ENCODE data around the gene SF3B3.
"Not testable (repeated sequence)": the region's sequence is repeated elsewhere in the genome, so short reads cannot be mapped to it uniquely, and the experiment has no call there.

SF3B3 gene

DNA sequence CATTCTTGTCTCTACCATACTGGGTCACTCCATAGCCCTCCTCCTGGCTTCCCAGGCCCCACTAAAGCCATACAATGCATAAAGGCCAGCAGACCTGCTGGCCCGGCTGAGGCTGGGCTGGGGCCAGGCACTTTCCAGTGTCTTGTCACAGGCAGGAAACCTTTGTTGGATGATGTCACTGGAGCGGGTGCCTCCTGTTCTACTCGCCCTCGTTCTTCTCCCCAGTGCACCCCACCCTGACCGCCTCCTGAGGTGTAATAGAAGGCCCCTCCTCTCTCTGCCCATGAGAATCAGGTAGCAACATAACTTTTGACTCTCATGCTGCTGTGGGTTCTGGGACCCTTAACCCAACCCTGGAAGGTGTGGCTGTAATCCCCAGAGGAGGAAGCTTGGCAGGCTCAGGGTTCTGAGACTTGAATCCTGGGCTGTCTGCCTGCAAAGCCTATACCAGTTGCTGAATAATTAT is 68.5 kb downstream of the SF3B3 start:
- DNase-seq, result no peak

DNA sequence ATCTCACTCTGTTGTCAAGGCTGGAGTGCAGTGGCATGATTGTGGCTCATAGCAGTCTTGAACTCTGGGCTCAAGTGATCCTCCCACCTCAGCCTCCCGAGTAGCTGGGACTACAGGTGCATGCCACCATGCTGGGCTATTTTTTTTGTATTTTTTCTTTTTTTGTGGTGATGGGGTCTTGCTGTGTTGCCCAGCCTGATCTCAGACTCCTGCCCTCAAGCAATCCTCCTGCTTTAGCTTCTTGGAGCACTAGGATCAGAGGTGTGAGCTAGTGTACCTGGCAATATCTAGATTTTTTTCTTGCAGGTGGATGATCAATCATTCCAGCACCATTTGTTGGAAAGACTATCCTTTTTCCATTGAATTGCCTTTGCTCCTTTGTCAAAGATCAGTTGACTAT is 69.9 kb downstream of the SF3B3 start:
- no peak for DNase-seq

DNA sequence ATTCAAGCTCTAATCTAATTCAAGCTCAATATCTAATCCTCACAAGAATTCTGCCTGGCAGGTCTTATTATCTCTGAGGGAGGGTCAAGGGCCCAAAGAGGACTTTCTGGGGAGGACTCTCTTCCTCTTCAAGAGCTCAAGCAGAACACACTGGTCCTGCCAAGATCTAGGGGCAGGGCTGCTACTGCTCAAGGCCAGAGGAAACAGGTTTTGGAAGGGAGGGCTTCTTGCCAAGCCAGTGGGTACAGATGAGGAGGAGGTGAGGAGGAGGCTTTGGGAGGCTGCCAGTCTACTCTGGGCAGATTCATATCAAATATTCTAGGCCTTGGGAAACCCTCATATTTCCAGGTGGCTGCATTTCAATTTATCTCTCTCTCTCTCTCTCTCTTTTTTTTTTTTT is 71.0 kb downstream of the SF3B3 start:
- DNase-seq, result no peak

DNA sequence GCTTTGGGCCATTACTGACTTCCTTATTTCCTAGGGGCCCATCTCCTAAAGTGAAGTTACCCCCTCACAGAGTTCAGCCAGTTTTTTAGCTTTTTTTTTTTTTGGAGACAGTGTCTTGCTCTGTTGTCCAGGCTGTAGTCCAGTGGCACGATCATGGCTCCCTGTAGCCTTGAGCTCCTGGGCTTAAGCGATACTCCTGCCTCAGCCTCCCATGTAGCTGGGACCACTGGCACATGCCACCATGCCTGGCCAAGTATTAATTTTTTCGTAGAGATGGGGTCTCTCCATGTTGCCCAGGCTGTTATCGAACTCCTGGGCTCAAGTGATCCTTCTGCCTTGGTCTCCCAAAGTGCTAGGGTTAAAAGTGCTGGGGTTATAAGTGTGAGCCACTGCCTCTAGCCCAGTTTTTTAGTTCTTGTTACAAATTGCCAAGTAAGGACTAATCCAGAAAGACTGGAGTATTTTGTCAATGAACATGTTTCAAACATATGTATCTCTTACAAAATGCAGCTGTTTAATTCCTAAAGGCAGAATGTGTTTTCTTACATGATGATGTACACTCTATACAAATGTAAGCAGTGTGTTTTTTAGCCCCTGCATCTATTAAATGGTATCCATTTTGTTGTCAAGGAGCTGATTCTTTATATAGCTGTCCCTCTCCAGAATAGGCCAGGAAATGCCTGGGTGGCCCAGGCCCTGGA is 73.7 kb downstream of the SF3B3 start:
- DNase-seq, result no peak

DNA sequence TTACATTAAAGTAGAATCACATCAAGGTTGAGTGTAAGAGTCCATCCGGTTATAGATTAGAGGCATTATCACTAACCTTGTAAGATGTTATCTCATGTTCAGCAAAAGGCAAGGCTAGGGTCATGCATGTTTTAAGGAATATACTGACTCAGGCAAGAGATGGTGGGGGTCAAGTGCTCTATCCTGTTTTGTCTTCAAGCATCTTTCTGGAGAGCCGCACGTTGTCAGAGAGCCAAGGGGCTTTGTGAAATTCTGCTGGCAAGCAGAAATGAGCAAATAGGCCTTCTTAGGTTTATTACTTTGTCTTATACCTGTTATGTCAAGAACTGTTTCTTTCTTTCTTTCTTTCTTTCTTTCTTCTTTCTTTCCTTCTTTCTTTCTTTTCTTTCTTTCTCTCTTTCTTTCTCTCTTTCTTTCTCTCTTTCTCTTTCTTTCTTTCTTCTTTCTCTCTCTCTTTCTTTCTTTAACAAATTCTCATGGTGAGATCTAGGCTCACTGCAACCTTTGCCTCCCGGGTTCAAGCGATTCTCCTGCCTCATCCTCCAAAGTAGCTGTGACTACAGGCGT is 75.4 kb downstream of the SF3B3 start:
- no peak for DNase-seq

DNA sequence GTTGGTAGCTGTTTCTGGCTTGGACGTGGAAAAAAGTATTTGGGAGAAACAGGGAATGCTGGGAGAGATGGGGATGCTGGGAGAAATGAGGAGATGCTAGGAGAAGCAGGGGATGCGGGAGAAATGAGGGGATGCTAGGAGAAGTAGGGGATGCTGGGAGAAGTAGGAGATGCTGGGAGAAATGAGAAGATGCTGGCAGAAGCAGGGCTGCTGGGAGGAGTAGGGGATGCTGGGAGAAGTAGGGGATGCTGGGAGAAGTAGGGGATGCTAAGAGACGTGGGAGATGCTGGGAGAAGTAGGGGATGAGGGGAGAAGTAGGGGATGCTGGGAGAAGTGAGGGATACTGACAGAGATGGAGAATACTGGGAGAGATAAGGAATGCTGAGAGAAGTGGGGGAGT is 77.1 kb downstream of the SF3B3 start:
- no peak for DNase-seq

DNA sequence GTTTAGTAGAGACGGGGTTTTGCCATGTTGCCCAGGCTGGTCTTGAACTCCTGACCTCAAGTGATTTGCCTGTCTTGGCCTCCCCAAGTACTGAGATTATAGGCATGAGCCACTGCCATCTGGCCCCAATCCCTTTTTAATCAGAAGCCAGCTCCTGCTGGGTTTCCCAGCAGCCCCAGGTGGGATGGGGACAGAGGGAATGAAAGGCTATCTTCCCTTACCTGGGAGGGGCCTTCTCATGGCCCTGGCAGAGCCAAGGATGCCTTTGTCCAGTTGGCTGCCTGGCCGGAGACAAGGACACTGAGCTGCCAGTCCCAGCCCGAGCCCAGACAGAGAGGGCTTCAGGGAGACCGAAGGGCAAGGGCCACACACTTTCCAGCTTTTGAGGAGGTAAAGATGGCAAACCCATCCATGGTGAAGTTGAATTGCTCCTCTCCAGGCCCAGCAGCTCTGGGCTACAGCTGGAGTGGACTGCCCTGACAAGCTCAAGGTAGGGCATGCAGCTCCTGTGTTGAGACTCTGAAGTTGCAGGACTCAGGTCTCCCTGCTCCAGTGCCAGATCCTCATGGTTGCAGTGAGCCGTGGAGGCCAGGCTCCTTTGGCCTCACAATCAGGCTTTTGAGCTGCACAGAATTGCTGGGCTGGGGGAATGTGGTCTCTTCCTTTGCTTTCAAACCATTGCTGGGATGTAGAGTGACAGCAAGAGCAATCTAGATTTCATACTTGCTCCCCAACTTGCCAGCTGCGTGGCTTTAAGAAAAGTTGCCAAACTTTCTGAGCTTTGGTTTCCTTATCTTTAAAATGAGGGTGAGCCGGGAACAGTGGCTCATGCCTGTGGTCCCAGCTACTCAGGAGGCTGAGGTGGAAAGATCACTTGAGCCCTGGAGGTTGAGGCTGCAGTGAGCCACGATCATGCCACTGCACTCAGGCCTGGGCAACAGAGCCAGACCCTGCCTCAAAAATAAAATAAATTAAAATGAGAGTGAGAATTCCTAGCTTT is 78.3 kb downstream of the SF3B3 start:
- DNase-seq, result no peak

DNA sequence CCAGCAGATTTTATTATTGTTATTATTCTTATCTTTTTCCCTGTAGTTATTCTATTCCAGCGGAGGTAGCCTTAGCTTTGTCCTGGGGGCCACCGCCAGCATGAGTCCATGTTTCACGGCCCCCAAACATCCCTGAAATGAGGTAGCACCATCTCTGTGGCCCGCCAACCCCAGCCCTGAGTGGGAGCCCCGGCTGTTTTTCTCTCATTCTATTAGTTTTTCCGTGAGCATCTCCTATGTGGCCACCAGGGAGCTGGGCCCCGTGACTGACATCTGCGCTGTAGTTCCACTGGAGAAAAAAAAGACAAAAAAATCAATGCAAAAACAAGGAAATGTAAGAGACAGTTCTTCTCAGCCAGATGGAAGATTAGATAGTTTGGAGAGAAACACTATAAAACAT is 79.2 kb downstream of the SF3B3 start:
- no peak for DNase-seq

DNA sequence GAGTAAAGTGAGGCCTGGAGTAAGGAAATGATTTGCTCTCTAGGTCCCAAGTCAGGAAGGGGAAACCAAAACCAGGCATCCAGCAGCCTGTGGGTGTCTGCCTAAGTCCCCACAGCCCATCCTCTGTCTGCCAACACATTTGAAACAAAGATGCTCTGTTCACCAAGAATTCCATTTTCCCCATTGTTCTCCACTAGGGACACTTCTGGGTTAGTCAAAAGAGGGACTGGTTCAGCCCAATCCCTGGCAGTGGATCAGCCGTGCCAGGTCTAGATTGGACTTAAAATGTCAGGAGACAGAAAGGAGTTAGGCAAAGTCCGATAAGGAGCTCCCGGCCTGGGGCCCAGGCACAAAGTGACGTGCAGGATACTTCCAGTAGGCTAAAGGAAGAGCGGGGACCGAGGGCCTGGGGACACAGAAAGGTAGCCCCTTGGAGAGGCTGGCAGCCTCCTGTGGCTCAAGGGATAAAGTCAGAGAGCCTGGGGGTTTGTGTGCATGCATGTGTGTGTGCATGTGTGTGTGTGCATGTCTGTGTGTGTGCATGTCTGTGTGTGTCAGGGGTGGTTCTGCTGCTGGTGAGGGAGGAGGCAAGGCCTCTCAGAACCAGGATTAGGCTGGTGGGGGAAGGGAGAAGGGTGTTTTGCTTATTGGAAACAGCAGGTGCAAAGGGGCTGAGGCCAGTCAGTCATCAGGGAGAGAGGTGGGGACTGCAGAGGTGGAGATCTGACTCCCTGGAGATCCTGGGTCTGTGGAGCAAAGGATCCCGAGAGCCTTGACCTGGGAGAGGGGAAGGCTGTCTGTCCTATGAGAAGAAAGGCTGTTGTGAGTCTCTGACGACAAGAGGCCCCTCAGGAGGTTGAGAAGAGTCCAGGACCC is 81.0 kb downstream of the SF3B3 start:
- no peak for DNase-seq

DNA sequence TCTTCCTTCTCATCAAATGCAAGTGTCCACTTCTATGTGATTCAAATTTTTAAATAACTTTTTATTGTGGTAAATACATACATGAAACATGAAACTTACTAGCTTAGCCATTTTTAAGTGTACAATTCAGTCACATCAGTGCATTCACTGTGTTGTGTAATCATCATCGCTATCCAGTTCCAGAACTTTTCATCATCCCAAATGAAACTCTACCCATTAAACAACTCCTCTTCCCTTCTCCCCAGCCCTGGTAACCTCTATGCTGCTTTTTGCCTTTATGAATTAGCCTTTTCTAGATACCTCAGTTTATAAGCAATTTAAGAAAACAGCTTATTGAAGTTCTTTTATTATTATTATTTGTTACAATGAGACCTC is 81.7 kb downstream of the SF3B3 start:
- DNase-seq, result no peak

DNA sequence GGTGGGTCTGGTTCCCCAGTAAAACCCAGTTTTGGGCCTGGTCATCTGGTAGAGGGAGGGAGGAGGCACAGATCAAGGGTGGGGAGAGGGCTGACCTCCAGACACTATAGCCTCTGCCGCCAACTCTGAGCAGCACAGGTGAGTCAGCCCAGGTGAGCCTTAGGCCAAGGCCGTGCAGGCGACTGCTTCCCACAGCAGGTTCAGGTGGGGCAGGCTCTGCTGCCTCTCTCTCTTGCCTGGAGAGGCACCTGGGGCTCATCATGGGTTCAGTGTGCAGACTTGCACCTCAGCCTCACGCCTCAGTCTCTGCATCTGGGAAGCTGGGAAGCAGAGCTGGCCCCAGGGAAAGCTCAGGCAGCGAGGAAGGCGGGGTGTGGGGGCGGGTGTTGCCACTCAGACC is 84.9 kb downstream of the SF3B3 start:
- no peak for DNase-seq

DNA sequence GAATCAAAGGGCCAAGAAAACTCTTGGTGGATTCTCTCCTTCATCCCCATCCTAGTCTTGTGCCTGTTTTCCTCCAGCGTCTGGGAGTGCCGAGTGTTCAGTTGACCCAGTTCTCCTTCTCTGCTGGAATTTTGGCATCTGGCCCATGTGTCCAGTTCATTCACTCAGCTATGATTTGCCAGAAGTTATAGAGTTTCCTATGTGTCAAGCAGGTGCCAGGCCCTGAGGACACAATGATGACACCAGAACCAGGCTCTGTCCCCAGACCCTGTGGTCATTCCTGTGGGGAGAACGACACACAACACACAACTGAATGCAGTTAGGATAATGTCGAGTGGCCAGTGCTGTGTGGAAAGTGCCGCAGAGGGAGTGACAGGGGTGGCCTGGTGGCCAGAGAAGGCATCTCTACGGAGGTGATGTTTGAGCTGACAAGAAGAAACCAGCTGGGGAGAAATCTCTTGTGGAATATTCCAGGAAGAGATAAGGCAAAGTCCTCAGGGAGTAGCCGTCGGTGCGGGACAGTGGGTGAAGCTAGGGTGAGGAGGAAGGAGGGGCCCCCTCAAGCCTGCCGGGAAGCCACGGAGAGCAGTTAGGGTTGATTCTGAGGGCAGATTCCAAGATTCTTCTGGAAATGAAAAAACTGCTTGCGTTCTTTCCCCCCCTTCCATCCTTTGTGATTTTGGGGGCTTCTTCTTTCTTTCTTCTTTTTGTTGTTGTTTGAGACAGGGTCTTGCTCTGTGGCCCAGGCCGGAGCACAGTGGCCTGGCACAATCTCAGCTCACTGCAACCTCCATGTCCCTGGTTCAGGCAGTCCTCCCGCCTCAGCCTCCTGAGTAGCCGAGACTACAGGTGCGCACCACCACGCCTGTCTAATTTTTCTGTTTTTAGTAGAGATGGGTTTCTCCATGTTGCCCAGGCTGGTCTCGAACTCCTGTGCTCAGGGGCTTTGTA is 86.9 kb downstream of the SF3B3 start:
- no peak for DNase-seq

DNA sequence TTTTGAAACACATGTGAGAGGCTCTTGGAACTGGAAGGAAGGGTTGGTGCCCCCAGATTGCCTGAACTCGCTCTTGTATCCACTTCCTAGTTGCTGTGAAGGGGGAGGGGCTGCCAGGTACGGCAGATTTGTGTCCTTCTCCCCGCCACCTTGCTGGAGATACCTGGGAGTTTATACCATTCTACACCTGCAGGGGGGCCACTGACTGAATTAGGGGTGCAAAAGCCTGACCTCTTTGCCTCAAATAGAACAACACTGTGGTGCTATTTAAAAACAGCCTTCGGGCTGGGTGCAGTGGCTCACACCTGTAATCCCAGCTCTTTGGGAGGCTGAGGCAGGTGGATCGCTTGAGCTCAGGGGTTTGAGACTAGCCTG is 87.6 kb downstream of the SF3B3 start:
- no peak for DNase-seq

DNA sequence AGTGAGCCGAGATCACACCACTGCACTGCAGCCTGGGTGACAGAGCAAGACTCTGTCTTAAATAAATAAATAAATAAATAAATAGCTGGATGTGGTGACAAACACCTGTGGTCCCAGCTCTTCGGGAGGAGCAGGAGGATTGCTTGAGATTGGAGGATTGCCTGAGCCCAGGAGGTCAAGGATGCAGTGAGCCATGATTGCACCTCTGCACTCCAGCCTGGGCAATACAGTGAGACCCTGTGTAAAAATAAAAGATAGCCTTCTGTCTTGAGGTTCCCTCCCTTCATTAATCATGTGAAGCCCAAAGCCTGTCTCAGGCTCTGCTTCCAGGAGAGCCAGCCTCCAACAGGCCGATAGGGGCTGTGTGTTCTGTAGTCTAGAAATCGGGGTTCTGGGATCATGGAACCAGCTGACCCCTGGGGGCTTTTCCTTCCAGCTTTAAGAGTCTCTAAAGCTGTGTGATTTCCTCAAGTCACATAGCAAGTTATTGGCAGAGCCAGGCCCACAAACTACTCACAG is 88.2 kb downstream of the SF3B3 start:
- DNase-seq, result no peak

DNA sequence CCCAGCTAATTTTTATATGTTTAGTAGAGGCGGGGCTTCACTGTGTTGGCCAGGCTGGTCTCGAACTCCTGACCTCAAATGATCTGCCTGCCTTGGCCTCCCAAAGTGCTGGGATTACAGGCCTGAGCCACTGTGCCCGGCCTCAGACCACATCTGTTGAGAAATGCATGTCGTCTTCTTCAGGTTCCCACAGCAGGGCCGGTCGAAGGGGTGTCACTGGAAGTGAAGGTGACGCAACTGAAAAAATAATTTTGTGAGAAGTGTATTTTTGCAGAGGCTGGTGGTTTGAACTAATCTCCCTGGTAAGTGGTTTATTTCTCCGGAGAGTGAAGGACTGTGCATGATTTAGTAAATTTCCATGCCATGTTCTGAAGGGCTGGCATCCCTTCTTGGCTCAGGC is 89.3 kb downstream of the SF3B3 start:
- no peak for DNase-seq

DNA sequence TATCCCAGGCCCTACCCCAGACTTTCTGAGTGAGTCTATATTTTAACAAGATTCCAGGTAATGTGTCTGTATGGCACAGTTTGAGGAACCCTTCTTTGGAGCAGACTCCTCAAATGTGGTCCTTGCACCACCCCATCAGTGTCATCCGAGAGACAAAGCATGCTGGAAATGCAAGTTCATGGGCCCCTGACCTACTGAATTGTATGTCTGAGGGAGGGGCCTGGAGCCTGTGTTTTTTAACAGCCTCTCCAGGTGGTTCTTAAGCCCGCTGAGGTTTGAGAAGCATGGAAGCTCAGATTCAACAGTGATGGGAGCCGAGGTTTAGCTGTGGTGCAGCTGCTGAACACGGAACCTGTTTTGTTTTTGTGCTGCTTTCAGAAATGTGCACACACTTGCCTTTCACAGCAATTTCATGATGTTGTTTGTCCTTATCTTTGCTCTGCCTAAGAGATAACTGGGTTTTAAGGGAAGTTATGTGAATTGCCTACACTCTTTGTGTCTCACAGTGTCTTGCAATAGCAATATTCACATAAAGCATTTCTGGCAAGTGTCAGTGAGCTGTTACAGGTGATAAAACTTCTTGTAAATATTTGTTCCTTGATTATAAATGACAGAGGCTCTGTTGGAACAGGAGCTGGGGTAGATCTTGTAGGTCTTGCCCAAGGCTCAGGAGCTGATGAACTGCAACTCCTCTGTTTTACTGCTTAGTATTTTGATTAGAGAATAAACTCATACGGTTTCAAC is 90.8 kb downstream of the SF3B3 start:
- DNase-seq, result no peak

DNA sequence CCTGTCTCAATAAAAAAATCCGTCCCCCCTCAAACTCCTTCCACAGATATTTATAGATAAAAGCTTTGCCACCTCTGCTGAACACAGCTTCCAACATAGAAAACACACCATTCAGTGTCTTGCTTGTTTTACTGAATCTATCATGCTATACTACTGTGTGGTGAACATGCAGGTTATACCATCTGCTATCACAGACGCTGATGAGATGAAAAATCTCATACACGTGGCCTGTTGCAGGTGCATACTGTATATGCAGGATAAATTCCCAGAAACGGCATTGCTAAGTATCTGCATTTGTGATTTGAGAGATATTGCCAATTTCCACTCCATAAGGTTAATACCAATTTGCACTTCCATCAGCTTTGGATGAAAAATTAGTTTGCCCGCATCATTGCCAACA is 92.3 kb downstream of the SF3B3 start:
- no peak for DNase-seq

DNA sequence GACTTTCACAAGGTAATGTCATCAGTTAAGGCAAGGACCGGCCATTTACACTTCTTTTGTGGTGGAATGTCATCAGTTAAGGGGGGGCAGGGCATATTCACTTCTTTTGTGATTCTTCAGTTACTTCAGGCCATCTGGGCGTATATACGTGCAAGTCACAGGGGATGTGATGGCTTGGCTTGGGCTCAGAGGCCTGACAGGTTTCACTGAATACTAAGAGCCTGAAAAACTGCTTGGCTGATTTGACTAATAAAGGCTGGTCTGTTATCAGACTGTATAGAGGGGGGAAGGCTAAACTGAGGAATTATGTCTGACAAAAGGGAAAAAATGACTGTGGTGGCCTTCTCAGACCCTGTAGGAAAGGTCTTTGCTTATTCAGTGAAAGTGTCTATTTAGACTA is 98.2 kb downstream of the SF3B3 start:
- not testable (repeated sequence) for DNase-seq
